Upper lobe of left lung (tissue), 4 donors: ENCODE results near the gene HNF4A.

Experiments used
- EP300 ChIP-seq, 4 donors: sonication (generic); formaldehyde crosslinking; IDR thresholded peaks; one replicate each; pipeline ENCODE4 v1.5.1; 2017; ENCODE audit warnings: antibody characterized with exemption in 4 of 4, control low read depth in 2 of 4
- POLR2A ChIP-seq, 4 donors: fragments of 450-650 bp; IDR thresholded peaks; one replicate each; pipeline ENCODE4 v1.5.1; 2016 to 2017; ENCODE audit warnings: antibody characterized with exemption in 4 of 4, mild to moderate bottlenecking in 2 of 4
- TF ChIP-seq, protein P1 (sequence below), 6 experiments: fragments of 450-650 bp in 4 of 6; fragments of 200-600 bp in 2 of 6; sonication (generic) in 2 of 6; IDR thresholded peaks; one replicate each; pipeline ENCODE4 v1.5.1; 2016 to 2019; ENCODE audit warnings: antibody characterized with exemption in 6 of 6

DNA sequence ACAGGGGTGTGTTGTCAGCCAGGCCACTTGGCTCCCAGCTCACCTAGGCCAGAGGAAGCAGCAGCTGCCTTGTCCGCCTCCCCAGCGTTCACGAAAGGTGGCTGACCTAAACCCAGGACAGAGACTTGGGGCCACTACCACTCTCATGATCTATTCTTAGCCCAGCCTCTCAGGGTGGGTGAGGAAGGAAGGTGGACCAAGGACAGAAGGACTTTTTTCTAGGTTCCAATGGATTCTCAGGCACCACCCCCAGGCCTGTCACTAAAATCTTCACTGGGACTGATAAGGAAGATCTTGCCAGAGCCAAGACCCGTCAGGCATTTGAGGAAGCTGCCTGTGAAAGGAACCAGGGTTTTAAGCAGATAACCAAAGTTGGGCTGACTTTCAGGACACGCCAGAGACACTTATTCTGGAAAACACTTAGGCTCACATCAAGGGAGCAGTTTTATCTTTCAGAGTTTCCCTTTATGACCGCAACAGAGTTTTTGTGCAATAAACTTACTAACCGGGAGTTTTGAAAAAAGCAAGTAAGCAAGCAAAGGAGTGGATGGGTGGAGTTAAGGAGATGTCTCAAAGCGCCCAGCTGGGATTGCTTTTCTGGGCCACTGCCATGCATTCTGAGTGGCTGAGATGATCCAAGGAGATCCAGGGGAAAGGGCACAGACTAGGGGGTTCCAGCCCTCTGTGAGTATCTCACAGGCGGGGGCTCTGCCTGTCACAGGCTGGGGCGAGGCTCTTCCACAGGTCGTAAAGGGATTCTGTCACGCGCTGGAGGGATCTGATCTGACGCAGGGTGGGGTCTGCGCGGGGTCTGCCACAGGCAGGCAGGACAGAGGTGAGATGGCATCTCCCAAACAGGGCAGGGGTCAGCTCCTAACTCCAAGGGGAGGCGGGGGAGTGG, 45.5 kb upstream of the HNF4A start:
- TF ChIP-seq, protein P1, sequence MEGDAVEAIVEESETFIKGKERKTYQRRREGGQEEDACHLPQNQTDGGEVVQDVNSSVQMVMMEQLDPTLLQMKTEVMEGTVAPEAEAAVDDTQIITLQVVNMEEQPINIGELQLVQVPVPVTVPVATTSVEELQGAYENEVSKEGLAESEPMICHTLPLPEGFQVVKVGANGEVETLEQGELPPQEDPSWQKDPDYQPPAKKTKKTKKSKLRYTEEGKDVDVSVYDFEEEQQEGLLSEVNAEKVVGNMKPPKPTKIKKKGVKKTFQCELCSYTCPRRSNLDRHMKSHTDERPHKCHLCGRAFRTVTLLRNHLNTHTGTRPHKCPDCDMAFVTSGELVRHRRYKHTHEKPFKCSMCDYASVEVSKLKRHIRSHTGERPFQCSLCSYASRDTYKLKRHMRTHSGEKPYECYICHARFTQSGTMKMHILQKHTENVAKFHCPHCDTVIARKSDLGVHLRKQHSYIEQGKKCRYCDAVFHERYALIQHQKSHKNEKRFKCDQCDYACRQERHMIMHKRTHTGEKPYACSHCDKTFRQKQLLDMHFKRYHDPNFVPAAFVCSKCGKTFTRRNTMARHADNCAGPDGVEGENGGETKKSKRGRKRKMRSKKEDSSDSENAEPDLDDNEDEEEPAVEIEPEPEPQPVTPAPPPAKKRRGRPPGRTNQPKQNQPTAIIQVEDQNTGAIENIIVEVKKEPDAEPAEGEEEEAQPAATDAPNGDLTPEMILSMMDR (IDR thresholded peaks at IDR 0.05) = no peak
- TF ChIP-seq POLR2A (IDR thresholded peaks at IDR 0.05) = no peak
- TF ChIP-seq EP300 (IDR thresholded peaks at IDR 0.05) = no peak
